ENCODE data around the gene MOGAT3.
"Not testable (repeated sequence)": the region's sequence is repeated elsewhere in the genome, so short reads cannot be mapped to it uniquely, and the experiment has no call there.

MOGAT3 gene

GRCh38 chr7:101203740-101204738 is 3.2 kb upstream of the MOGAT3 start:
- not testable (repeated sequence) for DNase-seq (ENCODE audit: low read depth, low spot score)

GRCh38 chr7:101202603-101202918 is 1.7 kb upstream of the MOGAT3 start:
- no peak for DNase-seq (ENCODE audit: low read depth, low spot score)

- DNase-seq (ENCODE audit: low read depth, low spot score) = no peak
Measured at GRCh38 chr7:101201695-101202602, 1.1 kb upstream of the MOGAT3 start.

- no peak for DNase-seq (ENCODE audit: low read depth, low spot score)
Measured at GRCh38 chr7:101200504-101200861, 353 bp downstream of the MOGAT3 start.

- not testable (repeated sequence) for DNase-seq (ENCODE audit: low read depth, low spot score)
Measured at GRCh38 chr7:101199522-101199921, 1.3 kb downstream of the MOGAT3 start.

- DNase-seq (ENCODE audit: low read depth, low spot score) = no peak
Measured at GRCh38 chr7:101198476-101198875, 2.4 kb downstream of the MOGAT3 start.

GRCh38 chr7:101197991-101198390 is 2.8 kb downstream of the MOGAT3 start:
- DNase-seq (ENCODE audit: low read depth, low spot score) = no peak

- no peak for DNase-seq (ENCODE audit: low read depth, low spot score)
Measured at GRCh38 chr7:101195884-101196283, 5.0 kb downstream of the MOGAT3 start.

GRCh38 chr7:101189109-101189508 is 11.7 kb downstream of the MOGAT3 start:
- no peak for DNase-seq (ENCODE audit: low read depth, low spot score)

- no peak for DNase-seq (ENCODE audit: low read depth, low spot score)
Measured at GRCh38 chr7:101186844-101187428, 13.9 kb downstream of the MOGAT3 start.

GRCh38 chr7:101186194-101186593 is 14.6 kb downstream of the MOGAT3 start:
- no peak for DNase-seq (ENCODE audit: low read depth, low spot score)

- DNase-seq (ENCODE audit: low read depth, low spot score) = no peak
Measured at GRCh38 chr7:101185258-101185839, 15.5 kb downstream of the MOGAT3 start.

GRCh38 chr7:101180130-101180755 is 20.6 kb downstream of the MOGAT3 start, which contains the start of gene NAT16:
Gene NAT16 (minus strand): TSS chr7:101180293. CDS start chr7:101174807, 5,486 bp downstream.
- no peak for DNase-seq (ENCODE audit: low read depth, low spot score)

GRCh38 chr7:101179713-101180112 is 21.1 kb downstream of the MOGAT3 start:
- no peak for DNase-seq (ENCODE audit: low read depth, low spot score)

GRCh38 chr7:101179117-101179516 is 21.7 kb downstream of the MOGAT3 start:
- DNase-seq (ENCODE audit: low read depth, low spot score) = no peak

- no peak for DNase-seq (ENCODE audit: low read depth, low spot score)
Measured at GRCh38 chr7:101177644-101178043, 23.2 kb downstream of the MOGAT3 start.

- DNase-seq (ENCODE audit: low read depth, low spot score) = no peak
Measured at GRCh38 chr7:101175664-101176063, 25.2 kb downstream of the MOGAT3 start.

GRCh38 chr7:101174322-101174854 is 26.4 kb downstream of the MOGAT3 start:
- no peak for DNase-seq (ENCODE audit: low read depth, low spot score)

- DNase-seq (ENCODE audit: low read depth, low spot score) = no peak
Measured at GRCh38 chr7:101173752-101174244, 27.0 kb downstream of the MOGAT3 start.

- no peak for DNase-seq (ENCODE audit: low read depth, low spot score)
Measured at GRCh38 chr7:101172854-101173751, 27.7 kb downstream of the MOGAT3 start.
